ENCODE results near the gene STYXL2.
A peak's percentile ranks its signal among the peaks of the same experiment; 100 is the strongest.

STYXL2 gene

DNA sequence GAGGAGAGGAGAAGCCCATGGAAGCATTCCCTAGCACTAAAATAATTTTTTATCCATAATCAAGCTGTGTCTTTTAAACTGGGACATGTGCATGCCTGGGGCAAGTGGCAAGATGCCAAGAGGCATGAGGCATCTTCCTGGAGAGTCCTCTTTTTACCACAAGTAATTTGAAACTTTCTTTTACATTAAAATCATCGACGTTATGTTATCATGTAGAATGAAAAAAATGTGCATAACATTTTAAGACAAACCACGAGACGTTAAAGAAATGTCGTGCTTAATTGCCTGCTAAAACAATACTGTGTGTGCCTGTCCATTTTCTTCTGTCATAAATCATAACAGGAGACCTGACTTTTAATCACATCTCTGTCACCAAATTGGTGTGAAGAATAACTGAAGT lies 1.5 kb downstream of the STYXL2 start:
- H3K4me1 Mint-ChIP-seq: peaks cover 31% of the 10 kb centered on the region
- H3K27ac Mint-ChIP-seq: no peak overlapping the region
- TF ChIP-seq, protein P1, sequence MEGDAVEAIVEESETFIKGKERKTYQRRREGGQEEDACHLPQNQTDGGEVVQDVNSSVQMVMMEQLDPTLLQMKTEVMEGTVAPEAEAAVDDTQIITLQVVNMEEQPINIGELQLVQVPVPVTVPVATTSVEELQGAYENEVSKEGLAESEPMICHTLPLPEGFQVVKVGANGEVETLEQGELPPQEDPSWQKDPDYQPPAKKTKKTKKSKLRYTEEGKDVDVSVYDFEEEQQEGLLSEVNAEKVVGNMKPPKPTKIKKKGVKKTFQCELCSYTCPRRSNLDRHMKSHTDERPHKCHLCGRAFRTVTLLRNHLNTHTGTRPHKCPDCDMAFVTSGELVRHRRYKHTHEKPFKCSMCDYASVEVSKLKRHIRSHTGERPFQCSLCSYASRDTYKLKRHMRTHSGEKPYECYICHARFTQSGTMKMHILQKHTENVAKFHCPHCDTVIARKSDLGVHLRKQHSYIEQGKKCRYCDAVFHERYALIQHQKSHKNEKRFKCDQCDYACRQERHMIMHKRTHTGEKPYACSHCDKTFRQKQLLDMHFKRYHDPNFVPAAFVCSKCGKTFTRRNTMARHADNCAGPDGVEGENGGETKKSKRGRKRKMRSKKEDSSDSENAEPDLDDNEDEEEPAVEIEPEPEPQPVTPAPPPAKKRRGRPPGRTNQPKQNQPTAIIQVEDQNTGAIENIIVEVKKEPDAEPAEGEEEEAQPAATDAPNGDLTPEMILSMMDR (IDR thresholded peaks at IDR 0.05; ENCODE audit: unreplicated experiment in 3 of 3): no peak
- H3K9me3 Mint-ChIP-seq: peaks cover 5% of the 10 kb centered on the region
- H3K36me3 Mint-ChIP-seq (ENCODE audit: low read depth): peaks cover 3% of the 10 kb centered on the region
- peak overlapping the region in 2 of 3 experiments; percentile 85 to 92 for H3K4me3 Mint-ChIP-seq
- peaks cover 4% of the 10 kb centered on the region for H3K27me3 Mint-ChIP-seq (ENCODE audit: low read depth)

DNA sequence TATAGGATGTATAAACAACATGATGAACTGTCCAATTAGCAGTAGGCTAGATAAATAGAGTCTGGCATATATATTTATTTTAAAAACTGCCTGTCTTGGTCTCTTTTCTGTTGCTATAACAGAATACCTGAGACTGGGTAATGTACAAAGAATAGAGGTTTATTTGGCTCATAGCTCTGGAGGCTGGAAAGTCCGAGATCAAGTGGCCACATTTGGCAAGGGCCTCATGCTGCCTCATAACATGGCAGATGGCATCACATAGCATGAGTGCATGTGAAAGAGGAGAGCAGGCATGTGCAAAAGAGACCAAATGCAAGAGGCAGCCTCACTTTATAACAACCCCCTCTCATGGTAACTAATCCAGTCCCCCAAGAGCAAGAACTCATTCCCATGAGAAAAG lies 6.0 kb downstream of the STYXL2 start:
- peaks cover 16% of the 10 kb centered on the region for H3K4me1 Mint-ChIP-seq
- H3K27ac Mint-ChIP-seq: no peak overlapping the region
- H3K9me3 Mint-ChIP-seq: peaks cover 5% of the 10 kb centered on the region
- TF ChIP-seq, protein P1 (IDR thresholded peaks at IDR 0.05; ENCODE audit: unreplicated experiment in 3 of 3): no peak
- peaks cover 3% of the 10 kb centered on the region for H3K36me3 Mint-ChIP-seq (ENCODE audit: low read depth)
- H3K4me3 Mint-ChIP-seq: no peak overlapping the region
- no peaks in the 10 kb centered on the region for H3K27me3 Mint-ChIP-seq (ENCODE audit: low read depth)

- no peak overlapping the region for H3K4me3 Mint-ChIP-seq
- peaks cover 3% of the 10 kb centered on the region for H3K36me3 Mint-ChIP-seq (ENCODE audit: low read depth)
- H3K27me3 Mint-ChIP-seq (ENCODE audit: low read depth): no peaks in the 10 kb centered on the region
- peaks cover 5% of the 10 kb centered on the region for H3K9me3 Mint-ChIP-seq
- peaks cover 16% of the 10 kb centered on the region for H3K4me1 Mint-ChIP-seq
- no peak overlapping the region for H3K27ac Mint-ChIP-seq
- TF ChIP-seq, protein P1 (IDR thresholded peaks at IDR 0.05; ENCODE audit: unreplicated experiment in 3 of 3): no peak
Measured at GRCh38 chr1:167100730-167101129, 6.9 kb downstream of the STYXL2 start.

DNA sequence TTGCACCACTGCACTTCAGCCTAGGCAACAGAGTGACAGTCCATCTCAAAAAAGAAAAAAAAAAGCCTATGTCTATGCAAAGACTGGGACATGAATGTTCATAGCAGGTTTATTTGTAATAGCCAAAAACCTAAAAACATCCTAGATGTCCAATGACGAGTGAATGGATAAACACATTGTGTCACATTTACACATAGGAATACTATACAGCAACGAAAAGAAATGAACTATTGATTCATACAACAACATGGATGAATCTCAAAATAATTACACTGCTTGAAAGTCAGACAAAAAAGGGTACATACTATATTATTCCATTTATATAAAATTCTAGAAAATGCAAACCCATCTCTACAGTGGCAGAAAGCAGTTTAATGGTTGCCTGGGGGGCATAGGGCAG lies 7.9 kb downstream of the STYXL2 start:
- no peak overlapping the region for H3K27ac Mint-ChIP-seq
- H3K27me3 Mint-ChIP-seq (ENCODE audit: low read depth): no peaks in the 10 kb centered on the region
- H3K36me3 Mint-ChIP-seq (ENCODE audit: low read depth): peaks cover 3% of the 10 kb centered on the region
- TF ChIP-seq, protein P1 (IDR thresholded peaks at IDR 0.05; ENCODE audit: unreplicated experiment in 3 of 3): no peak
- H3K4me1 Mint-ChIP-seq: peaks cover 16% of the 10 kb centered on the region
- H3K4me3 Mint-ChIP-seq: no peak overlapping the region
- peaks cover 3% of the 10 kb centered on the region for H3K9me3 Mint-ChIP-seq

DNA sequence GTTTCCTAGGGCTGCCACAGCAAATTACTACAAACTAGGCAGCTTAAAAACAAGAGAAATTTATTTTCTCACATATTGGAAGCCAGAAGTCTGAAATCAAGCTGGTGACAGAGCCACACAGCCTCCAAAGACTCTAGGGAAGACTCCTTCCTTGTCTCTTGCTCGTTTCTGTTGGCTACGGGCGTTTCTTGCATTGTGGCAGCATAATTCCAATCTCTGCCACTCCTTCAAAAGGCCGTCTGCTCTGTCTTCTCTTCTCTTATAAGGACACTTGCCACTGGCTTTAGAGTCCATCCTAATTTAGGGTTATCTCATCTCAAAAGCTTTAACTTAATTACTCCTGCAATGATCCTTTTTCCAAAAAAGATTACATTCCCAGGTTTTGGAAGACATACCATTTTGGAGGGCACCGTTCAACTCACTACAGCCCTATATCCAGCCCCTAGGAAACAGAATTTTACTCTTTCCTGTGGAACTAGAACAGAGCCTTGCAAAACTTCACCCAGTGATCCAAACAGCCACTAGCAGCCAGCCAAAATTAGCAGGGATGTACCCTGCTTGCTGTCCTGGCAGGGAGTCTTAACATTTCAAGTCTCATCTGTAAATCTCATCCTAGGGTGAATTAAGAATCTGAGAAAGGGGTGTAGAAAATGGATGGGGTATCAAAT lies 9.2 kb downstream of the STYXL2 start:
- Mint-ChIP-seq H3K9me3 (no peaks in the 10 kb centered on the region), H3K27ac (no peak overlapping the region), H3K4me3 (no peak overlapping the region), H3K4me1 (peaks cover 16% of the 10 kb centered on the region), H3K36me3 (ENCODE audit: low read depth) (no peaks in the 10 kb centered on the region), H3K27me3 (ENCODE audit: low read depth) (no peaks in the 10 kb centered on the region)
- TF ChIP-seq, protein P1 (IDR thresholded peaks at IDR 0.05; ENCODE audit: unreplicated experiment in 3 of 3): no peak

DNA sequence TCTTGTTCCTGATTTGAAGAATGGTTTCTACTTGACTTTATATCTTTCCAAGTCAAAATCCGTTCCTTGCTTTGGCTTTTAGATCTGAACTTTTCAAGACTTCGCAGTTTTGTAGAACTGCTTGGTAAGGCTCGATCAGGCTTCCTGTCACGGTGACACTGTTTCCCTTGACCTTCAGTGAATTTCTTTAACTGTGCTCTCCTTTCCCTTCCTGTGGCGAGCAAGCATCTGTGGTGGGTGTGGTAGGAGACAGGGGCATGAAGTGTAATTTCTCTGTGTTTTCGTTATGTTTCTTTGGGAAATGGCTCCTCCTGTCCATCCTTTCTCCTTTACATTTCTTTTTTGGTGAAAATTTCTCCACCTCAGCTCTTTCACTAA lies 10.4 kb downstream of the STYXL2 start:
- Mint-ChIP-seq H3K27me3 (ENCODE audit: low read depth) (no peaks in the 10 kb centered on the region), H3K4me1 (peaks cover 16% of the 10 kb centered on the region), H3K4me3 (no peak overlapping the region), H3K27ac (no peak overlapping the region), H3K36me3 (ENCODE audit: low read depth) (no peaks in the 10 kb centered on the region), H3K9me3 (no peaks in the 10 kb centered on the region)
- TF ChIP-seq, protein P1 (IDR thresholded peaks at IDR 0.05; ENCODE audit: unreplicated experiment in 3 of 3): no peak

Data from nephron (organoid).